ENCODE results near the gene CCDC170. TPM values are rescaled to one million over a fixed set of nuclear protein-coding genes. Genes with fewer than 3 reads are reported as not detected.

Gene CCDC170
- polyA plus RNA-seq, 1 experiment = 1.9 TPM

- DNase-seq (ENCODE audit: low read depth, low spot score) = no peak
- no peaks in the 10 kb centered on the region for H3K27me3 ChIP-seq (ENCODE audit: control insufficient read depth, insufficient read depth, low read length)
- TF ChIP-seq CTCF (IDR thresholded peaks at IDR 0.05; ENCODE audit: low read depth, low read length) = no peak
- POLR2A ChIA-PET = no interaction called here
- H3K9me3 ChIP-seq (ENCODE audit: control insufficient read depth, insufficient read depth, low read length) = peaks cover 6% of the 10 kb centered on the region; the same call in 1 of the 2 replicates
- no peak overlapping the region for H3K27ac ChIP-seq (ENCODE audit: low read depth, low read length)
- CTCF ChIA-PET = no interaction called here
- no peak overlapping the region for H3K4me3 ChIP-seq (ENCODE audit: low read depth, low read length)
Measured at GRCh38 chr6:151564654-151565053, 70.8 kb downstream of the CCDC170 start.

- Histone ChIP-seq H3K9me3 (ENCODE audit: control insufficient read depth, insufficient read depth, low read length) (peaks cover 6% of the 10 kb centered on the region; the same call in 1 of the 2 replicates), H3K27me3 (ENCODE audit: control insufficient read depth, insufficient read depth, low read length) (no peaks in the 10 kb centered on the region), H3K4me3 (ENCODE audit: low read depth, low read length) (no peak overlapping the region), H3K27ac (ENCODE audit: low read depth, low read length) (no peak overlapping the region)
- ChIA-PET POLR2A (no interaction called here), CTCF (no interaction called here)
- DNase-seq (ENCODE audit: low read depth, low spot score) = no peak
- no peak for TF ChIP-seq CTCF (IDR thresholded peaks at IDR 0.05; ENCODE audit: low read depth, low read length)
Measured at GRCh38 chr6:151565940-151566339, 72.1 kb downstream of the CCDC170 start.

GRCh38 chr6:151566557-151566956, 72.7 kb downstream of the CCDC170 start:
- DNase-seq (ENCODE audit: low read depth, low spot score) = no peak
- Histone ChIP-seq H3K9me3 (ENCODE audit: control insufficient read depth, insufficient read depth, low read length) (peaks cover 6% of the 10 kb centered on the region; the same call in 1 of the 2 replicates), H3K27me3 (ENCODE audit: control insufficient read depth, insufficient read depth, low read length) (no peaks in the 10 kb centered on the region), H3K4me3 (ENCODE audit: low read depth, low read length) (no peak overlapping the region), H3K27ac (ENCODE audit: low read depth, low read length) (no peak overlapping the region)
- TF ChIP-seq CTCF (IDR thresholded peaks at IDR 0.05; ENCODE audit: low read depth, low read length) = no peak
- POLR2A ChIA-PET = no interaction called here
- CTCF ChIA-PET = no interaction called here

GRCh38 chr6:151576633-151577032, 82.8 kb downstream of the CCDC170 start:
- Histone ChIP-seq H3K4me3 (ENCODE audit: low read depth, low read length) (no peak overlapping the region), H3K27ac (ENCODE audit: low read depth, low read length) (no peak overlapping the region), H3K27me3 (ENCODE audit: control insufficient read depth, insufficient read depth, low read length) (no peaks in the 10 kb centered on the region), H3K9me3 (ENCODE audit: control insufficient read depth, insufficient read depth, low read length) (no peaks in the 10 kb centered on the region)
- no peak for DNase-seq (ENCODE audit: low read depth, low spot score)
- POLR2A ChIA-PET = no interaction called here
- no peak for TF ChIP-seq CTCF (IDR thresholded peaks at IDR 0.05; ENCODE audit: low read depth, low read length)
- CTCF ChIA-PET = no interaction called here

- POLR2A ChIA-PET = no interaction called here
Measured at GRCh38 chr6:151577257-151577656, 83.4 kb downstream of the CCDC170 start.

More at GRCh38 chr6:151577257-151577656, 83.4 kb downstream of the CCDC170 start:
- no peak overlapping the region for H3K4me3 ChIP-seq (ENCODE audit: low read depth, low read length)
- no peak for TF ChIP-seq CTCF (IDR thresholded peaks at IDR 0.05; ENCODE audit: low read depth, low read length)
- H3K27me3 ChIP-seq (ENCODE audit: control insufficient read depth, insufficient read depth, low read length) = no peaks in the 10 kb centered on the region
- no peak overlapping the region for H3K27ac ChIP-seq (ENCODE audit: low read depth, low read length)
- DNase-seq (ENCODE audit: low read depth, low spot score) = no peak
- H3K9me3 ChIP-seq (ENCODE audit: control insufficient read depth, insufficient read depth, low read length) = no peaks in the 10 kb centered on the region
- CTCF ChIA-PET = no interaction called here
